HG02623 (cell line): ENCODE data around the gene TUFT1.
"Not testable (repeated sequence)": the region's sequence is repeated elsewhere in the genome, so short reads cannot be mapped to it uniquely, and the experiment has no call there.

Experiments
- ATAC-seq: cut with Tn5 transposase; IDR thresholded peaks from one replicate; pipeline ENCODE4 v1.9.1; 2021; ENCODE audit warnings: moderate library complexity; ENCODE audit not compliant: unreplicated experiment

The TUFT1 gene

DNA sequence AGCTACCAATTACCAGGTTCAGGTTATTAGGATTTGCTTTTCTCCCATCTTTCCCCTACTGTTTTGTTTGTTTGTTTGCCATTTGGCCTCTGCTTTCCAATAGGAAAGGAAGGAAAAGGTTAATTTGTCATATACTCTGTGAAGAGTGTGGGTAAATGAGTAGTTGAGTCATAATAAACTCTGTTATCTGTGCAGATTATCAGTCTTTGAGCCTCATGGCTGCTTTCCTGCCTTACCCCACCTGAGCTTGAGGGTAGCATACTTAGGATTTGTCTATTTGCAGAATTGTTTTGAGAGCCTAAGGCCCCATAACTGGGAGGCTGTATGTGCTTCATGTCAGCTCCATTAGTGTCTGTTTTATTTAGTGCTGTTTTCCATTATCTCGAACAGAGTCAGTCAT lies 38.8 kb downstream of the TUFT1 start:
- ATAC-seq, result no peak

DNA sequence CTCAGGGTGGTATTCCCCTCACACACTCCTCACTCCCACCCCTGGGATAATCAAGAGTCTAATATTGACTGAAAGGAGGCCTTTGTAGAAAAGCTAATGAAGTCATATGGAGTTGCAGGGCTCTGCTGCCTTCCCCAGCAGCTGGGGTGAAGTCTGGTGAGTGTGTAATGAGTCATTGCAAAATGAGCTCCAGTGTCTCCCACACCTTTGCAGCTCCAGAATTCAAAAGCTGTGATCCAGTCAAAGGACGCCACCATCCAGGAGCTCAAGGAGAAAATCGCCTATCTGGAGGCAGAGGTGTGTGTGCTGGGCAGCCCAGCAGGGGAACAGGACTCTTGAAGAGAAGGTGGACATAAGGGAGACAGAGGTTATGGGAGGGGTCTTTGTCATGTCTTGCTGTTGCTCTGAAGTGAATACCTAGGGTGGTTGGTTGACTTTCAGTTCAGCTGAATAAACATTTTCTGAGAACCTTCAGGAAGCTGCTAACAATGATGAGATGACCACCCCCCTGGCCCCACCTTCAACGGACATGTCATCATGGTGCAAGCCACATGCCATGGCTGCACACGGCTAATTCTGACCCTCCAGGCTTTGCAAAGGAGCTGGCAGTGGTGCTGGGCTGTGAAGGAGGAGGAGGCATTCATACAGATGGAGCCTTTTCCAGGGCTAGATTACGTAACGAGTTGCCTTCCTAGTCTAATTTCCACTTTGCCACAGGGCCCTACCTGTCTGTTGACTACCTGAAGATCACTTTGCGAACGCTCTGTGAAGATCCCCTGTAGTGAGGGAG lies 39.5 kb downstream of the TUFT1 start:
- ATAC-seq, result no peak

DNA sequence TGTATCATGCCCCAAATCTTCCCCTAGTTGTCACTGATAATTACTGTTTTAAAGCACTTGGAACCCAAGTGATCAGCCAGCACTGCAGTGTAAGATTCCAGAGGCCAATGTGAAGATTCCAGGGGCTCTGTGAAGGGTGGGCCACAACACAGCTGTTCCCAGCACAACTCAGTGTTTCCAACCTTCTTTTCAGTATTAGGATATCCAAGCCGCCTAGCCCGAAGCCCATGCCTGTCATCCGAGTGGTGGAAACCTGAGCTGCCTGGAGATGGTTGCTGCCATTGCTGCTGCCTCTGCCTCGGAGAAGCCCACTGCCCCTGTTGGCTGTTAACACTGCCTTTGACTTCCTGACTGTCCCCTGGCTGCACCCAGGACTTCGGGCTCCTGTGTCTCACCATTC lies 41.3 kb downstream of the TUFT1 start:
- no peak for ATAC-seq

DNA sequence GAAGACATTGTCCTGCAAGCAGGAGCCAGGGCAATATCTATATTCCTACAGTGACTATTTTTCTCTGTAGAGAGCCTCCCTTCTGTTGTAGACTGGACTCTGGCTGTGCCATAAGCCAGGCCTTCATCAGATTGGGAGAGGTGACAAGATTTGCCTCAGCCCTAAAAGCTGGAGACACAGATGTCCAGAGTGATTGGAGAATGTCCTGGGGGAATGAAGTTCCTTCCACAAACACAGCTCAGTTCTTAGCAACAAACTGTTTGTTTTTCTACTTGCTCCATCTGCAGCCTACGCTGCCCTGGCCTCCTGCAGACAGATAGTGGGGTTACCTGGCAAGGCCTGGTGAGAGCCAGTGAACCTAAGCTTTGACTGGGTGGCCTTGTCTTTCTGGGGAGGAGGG lies 41.8 kb downstream of the TUFT1 start:
- ATAC-seq, result no peak

DNA sequence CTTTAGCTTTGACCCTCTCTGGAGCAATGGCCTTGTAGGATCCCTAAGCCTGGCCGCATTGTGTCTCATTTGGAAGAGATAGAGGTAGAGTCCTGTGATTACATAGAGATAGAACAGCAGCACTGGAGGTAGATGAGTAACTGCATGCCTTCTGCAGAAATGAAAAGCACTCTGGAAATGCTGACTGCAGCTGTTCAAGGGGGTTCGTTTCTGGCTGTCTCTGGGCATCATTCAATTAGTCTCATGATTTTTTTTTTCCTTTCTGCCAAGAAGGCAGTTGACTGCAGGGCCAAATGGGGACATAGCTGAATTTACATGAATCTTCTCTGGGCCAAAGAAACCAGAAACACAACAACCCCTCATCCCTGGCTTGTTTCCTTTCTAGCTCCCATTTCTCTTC lies 43.7 kb downstream of the TUFT1 start:
- ATAC-seq, result no peak

DNA sequence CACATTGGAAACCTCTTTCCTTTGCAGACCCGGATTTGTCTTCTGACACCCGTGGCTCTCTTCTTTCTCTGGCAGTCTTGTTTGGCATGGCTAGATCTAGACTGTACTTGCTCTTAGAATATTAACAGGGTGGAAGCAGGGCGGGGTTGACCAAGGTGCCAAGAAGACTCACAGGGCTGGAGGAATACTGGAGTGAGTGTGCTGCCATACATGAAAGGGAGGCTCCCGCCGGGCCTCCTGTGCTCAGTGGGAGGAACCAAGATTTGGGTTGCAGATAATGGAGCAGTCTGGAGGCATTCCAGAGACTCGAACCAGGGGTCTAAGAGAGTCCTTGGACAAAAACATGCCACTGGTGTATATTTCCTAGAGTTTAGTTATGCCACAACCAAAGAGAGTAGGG lies 44.2 kb downstream of the TUFT1 start:
- no peak for ATAC-seq

DNA sequence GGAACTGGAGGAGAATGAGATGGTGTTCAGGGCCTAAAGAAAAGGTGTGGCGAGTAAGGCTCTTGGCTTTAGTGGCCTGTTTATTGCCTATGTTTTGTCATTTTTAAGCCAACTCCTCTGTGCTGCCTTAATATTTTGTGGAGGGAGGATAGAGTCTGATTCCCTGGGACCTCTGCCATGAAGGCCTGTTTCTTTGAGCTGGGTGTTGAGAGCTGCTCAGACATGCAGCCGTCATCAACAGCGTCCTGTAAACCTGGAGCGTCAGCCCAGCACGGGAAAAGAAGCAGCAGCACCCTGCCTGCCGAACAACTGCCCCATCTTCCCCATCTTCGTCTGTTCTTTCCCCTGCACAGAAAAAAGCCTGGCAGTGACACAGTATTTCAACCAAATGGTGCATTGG lies 44.7 kb downstream of the TUFT1 start:
- ATAC-seq, result no peak

DNA sequence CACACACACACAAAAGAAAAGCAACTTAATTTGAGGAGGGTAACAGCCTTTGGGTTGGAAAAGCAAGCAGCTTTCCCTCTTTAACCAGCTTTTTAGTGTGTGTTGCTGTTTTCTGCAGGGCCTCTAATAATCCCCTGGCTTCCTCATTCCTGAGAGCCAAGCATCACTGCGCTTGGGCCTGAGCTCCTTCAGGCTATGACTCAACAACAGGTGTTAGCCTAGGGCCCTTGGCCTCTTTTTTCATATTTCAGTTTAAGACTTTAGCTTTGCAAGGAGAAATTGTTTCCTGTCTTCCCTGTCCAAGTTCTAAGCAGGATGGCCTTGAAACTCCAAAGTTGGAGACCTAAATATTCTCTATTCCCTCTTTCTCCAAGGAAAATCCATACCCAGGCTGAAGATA lies 45.5 kb downstream of the TUFT1 start:
- ATAC-seq, result no peak

DNA sequence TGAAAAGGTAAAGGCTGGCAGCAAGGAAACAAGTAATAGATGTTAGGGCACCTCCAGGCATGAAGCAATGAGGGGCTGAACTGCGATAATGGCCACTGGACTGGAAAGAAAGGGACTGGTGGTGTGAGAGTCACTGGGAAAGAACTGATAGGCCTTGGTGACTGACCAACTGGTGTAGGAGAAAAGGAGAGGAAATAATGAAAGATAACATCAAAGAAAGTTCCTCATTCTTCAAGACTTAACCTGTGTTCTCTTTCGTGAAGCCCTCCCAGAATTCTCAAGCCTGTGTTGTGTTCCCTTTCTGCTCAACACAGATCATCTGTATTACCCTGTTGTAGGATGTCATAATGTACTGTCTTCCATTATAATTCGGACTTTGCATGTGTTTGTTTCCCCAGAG lies 50.9 kb downstream of the TUFT1 start:
- ATAC-seq, result no peak

DNA sequence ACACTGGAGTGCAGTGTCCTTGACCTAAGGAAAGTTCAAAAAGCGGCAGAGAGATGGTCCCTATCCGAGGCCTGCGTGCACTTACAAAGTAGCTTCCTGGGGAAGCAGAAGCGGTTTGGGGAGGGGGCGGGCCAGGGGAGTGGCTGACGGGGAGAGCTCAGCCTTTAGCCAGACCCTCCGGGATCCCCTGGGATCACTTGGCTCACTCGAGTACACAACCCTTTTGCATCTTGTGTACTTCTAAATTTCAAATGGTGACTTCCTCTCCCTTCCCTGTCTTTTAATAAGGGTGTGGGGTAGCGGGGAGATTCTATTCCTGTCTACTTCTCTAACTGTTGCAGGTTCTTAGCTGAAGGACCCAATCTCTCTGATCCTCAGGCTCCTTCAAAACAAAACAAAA lies 53.6 kb downstream of the TUFT1 start:
- peak; percentile 13 for ATAC-seq

DNA sequence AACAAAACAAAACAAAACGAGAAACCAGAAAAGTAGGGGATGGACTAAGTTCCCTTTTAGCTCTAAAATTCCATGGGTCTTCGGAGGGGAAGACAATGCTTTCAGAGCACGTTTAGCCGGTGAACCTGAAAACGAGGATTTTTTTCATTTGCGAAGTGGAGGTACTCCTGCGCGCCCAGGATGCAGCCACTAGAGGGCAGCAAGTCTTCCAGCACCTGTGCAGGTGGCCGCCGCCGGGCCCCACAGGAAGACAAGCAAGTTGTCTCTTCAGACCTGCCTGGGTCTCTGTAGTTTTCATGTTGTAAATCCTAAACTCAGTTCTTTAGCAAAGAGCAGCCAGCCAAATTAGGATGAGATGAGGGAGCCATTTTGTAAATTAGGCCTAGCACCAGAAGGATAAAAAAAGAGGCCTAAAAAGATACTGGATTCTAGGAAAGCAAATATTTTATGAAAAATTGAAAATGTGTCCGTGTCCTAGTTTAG lies 54.1 kb downstream of the TUFT1 start:
- peak; percentile 57 for ATAC-seq

DNA sequence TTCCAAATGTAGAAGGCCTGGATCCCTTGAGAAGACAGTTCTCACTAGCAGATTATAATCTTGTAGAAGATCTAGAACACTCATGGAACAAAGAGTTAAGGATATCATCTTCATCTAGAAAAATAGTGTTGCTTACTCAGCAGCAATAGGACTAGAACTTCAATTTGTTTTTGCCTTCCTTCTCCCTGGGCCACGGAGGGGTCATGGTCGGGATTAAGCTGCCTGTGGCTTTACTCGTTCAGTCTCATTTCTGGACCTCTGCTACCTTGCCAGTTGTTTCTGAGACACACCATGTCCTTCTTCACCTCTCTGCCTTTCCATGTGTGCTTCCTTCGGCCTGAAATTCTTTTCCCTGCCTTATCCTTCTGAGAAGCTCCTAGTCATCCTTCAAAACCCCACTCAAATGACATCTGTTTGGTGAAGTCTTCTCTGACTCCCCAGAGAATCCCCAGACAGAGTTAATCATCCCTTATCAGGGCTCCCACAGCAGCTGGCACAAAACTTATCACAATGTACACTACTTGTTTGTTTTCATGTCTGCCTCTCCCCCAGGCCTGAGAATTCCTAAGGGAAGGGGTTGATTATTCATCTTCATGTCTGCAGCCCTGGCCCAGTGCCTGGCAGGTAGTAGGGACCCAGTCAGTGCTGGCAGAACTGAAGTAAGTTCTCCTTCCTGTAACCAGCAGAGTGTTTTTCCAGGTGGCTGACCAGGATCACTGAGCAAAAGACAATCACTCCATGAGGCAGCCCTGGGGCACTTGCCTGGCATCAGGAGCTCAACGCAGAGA lies 56.3 kb downstream of the TUFT1 start:
- no peak for ATAC-seq

DNA sequence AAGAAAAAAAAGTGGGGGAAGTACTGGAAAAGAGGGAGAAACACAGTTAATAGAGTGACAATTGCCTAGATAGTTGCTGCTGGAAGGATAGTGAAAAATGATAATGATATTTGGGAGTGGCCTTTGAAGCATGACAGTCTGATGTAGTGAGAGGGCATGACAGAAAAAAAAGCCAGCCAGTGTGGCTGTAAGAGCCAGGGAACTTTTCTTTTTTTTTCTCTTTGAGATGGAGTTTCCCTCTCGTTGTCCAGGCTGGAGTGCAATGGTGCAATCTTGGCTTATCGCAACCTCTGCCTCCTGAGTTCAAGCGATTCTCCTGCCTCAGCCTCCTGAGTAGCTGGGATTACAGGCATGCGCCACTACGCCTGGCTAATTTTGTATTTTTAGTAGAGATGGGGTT lies 62.4 kb downstream of the TUFT1 start:
- not testable (repeated sequence) for ATAC-seq

DNA sequence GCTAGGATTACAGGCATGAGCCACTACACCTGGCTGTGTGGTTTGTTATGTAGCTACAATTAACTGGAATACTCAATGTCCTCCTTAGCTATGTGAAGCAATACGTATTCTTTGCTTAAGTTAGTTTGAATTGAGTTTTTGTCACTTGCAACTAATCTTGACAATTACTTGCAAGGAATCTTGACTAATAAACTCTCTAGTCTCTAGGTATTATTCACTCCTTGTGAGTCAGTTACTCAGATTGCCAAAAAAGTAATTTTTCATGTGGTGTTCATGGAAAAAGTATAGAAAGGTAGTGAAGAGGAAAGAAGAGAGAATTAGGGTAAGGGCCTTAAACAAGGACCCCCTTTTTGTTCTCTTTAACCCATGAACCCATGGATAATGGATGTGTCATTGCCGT lies 64.2 kb downstream of the TUFT1 start:
- no peak for ATAC-seq

DNA sequence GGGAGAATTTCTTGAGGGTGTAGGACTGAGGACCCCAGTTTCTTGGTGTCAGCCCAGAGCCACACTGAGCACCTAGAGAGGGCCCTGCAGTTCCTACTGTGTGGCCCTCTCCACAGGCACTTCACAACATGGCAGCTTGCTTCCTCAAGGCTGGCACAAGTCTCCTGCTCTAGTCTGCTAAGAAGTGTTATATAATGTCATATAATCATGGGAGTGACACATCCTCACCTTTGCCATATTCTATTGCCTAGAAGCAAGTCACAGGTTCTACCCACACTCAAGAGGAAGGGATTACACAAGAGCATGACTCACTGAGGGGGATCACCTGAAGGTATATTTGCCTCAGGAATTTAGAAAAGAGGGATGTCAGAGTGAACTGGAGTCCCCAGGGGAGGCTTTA lies 66.3 kb downstream of the TUFT1 start:
- ATAC-seq, result no peak

DNA sequence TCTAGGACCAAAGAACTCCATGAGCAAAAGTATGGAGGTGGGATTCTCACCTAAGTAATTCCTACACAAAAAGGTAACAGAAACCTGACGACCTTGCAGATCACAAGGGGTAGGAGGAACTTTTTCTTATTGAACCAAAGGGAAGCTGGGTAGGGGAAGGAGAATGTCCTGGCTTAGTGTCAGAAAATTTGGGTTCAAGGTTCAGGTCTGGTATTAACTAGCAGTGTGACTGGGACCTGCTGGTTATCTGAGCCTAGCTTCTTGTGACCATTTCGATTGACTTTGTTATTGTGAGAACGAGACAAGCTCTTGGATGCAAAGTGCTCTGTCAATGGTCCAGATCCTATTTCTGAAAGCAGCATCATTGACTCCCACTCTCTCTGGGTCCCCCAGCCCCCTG lies 66.7 kb downstream of the TUFT1 start:
- ATAC-seq, result no peak

DNA sequence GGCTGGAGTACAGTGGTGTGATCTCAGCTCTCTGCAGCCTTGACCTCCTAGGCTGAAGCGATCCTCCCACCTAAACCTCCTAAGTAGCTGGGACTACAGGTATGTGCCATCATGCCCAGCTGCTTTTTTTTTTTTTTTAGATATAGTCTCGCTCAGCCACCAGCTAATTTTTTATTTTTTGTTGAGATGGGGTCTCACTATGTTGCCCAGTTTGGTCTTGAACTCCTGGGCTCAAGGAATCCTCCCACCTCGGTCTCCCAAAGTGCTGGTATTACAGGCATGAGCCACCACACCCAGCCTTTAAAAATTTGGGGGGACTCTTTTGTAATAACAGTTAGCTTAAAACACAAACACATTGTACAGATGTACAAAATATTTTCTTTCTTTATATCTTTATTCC lies 70.0 kb downstream of the TUFT1 start:
- no peak for ATAC-seq

DNA sequence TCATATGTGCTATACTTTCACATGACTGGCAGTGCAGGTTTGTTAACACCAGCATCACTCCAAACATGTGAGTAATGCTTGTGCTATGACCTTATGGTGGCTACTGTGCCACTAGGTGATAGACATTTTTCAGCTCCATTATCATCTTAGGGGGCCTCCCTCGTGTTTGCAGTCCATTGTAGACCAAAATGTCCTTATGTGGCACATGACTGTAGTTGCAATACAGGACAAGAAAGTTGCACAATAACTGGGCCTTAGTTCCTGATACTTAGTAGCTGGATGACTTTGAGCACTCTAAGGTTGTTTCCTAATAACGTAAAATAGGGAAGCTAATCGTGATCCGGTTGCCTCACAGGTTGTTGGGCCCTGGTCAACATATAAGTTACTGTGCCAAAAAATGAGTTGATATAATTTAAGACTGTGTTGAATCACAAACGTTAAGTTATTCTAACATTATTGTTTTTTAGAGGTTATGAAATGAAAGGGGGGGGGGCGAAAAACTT lies 71.2 kb downstream of the TUFT1 start:
- ATAC-seq, result no peak

DNA sequence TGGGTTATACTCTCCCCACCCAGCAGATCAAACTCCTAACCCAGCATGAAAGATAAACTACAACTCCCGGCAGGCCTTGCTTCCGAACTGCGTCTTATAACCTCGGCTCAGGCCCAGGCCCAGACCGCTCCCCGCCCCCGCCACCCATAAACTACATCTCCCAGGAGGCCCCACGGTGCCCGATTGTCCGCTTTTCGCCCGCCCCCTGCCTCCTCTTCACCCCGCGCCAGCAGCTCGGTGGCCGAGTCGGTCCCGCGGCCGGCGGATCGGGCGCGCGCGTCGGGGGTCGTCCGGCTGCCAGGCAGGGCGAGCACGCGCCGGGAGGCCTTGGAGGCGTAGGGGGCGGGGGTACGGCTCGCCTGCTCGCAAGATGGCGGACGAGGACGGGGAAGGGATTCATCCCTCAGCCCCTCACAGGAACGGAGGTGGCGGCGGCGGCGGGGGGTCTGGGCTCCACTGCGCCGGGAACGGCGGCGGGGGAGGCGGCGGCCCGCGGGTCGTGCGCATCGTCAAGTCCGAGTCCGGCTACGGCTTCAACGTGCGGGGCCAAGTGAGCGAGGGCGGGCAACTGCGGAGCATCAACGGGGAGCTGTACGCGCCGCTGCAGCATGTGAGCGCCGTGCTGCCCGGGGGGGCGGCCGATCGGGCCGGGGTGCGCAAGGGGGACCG lies 71.9 kb downstream of the TUFT1 start, which contains the start of gene SNX27:
TSS of gene SNX27 (plus strand) at position 219 of the 669 bp plus-strand sequence. CDS start at position 371, 152 bp downstream.
- ATAC-seq, result peak; percentile 93

DNA sequence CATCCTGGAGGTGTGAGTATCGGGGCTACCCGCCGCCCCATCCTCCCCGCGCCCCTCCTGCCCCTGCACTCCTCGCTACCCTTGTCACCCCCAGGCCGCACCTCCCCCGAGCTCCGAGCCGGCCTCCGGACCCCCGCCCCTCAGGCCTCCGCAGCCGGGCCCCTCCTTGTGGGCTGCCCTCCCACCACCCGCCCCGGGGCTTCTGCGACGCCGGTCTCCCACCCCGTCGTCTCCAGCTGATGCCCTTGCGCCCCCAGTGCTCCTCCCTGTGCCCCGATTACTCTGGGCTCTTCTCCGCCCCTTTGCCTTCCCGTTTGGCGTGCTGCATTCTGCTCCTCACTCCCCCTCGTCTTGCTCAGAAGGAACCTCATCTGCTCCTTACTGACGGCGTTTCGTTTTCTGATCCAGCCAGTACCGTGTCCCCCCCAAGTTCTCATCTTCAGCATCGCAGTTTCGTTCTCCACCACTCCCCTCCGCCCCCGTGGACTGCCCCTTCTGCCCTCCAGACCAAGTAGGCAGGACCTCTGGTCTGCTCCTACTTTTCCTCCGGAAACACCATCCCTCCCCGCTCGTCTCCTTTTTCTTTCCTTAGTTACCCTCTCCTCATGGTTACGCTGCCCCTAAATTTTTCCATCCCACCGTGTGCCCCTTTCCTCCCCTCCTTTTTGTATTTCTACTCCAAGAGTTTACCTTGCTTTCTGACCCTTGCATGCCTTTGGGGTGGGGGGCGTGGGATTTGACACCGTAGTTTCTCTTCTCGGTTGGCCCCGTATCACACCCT lies 72.6 kb downstream of the TUFT1 start:
- peak; percentile 11 for ATAC-seq
